Measurements from ENCODE around the gene ADARB2. TPM values are rescaled to one million over a fixed set of nuclear protein-coding genes. Genes with fewer than 3 reads are reported as not detected.

The ADARB2 gene
- total and polyA plus RNA-seq, 2 experiments from 2014 or later, result not detected

DNA sequence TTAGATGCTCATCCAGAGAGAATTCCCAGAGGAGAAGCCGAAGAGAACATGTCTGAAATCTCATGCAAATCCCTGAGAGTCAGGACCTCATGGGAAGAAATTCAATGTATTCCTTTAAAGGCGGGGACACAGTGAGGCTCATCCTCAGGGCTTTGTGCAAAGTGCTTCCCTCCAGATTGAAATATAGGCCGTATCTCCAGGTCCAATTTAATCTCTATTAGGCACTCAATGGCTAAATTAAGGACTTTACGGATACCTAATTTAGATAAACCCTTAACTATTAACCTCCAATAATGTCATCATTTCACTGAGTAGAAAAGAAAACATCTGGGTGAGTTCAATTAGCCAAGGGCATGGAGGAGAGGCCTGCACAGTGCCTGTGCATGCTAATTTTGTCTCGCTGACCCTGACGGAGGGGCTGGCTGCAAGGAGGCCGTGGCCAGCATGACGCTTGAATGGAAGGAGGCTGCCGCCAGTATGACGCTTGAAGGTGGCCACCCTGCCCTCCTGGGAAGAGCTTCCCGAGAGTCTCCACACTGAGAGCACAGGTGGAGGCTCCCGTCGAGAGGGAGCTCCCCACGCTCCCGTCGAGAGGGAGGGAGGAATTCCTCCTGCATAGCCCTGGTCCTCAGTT is 287.6 kb downstream of the ADARB2 start:
- no peaks in the 10 kb centered on the region for H4K20me1 ChIP-seq (ENCODE audit: insufficient read depth)
- H3K9me2 ChIP-seq (ENCODE audit: insufficient read depth), result no peaks in the 10 kb centered on the region
- no peaks in the 10 kb centered on the region for H3K9me3 ChIP-seq (ENCODE audit: low read depth)
- no peaks in the 10 kb centered on the region for H3K79me2 ChIP-seq (ENCODE audit: insufficient read depth)
- H3K27me3 ChIP-seq (replicated peaks; ENCODE audit: insufficient read depth), result no peaks in the 10 kb centered on the region
- no peaks in the 10 kb centered on the region for H3K4me1 ChIP-seq (ENCODE audit: insufficient read depth)
- in situ Hi-C loops (cut with MboI), result no loop called here
- WGBS, 2 experiments (ENCODE audit: low coverage in 1 of 2, low lambda C conversion rate in 2 of 2, missing lambda C conversion rate in 2 of 2), result 24 to 30% methylated on average over 16 of the region's 16 CpGs
- no peak overlapping the region for H3K4me2 ChIP-seq (ENCODE audit: unreplicated experiment)
- no peak overlapping the region for H3K9ac ChIP-seq
- H3K27ac ChIP-seq, result no peak overlapping the region
- no peak for TF ChIP-seq EZH2phosphoT487 (IDR thresholded peaks at IDR 0.05; ENCODE audit: insufficient read depth, low read depth)
- no peak for TF ChIP-seq EZH2 (IDR thresholded peaks at IDR 0.05; ENCODE audit: insufficient read depth, poor library complexity, severe bottlenecking)
- H3F3A ChIP-seq (ENCODE audit: insufficient read depth), result no peaks in the 10 kb centered on the region
- H3K36me3 ChIP-seq (ENCODE audit: low read depth), result no peaks in the 10 kb centered on the region
- DNase-seq, result no peak
- no peak overlapping the region for H2AFZ ChIP-seq
- no peak overlapping the region for H3K4me3 ChIP-seq

- H3K27ac ChIP-seq, result no peak overlapping the region
- H3K27me3 ChIP-seq (replicated peaks; ENCODE audit: insufficient read depth), result no peaks in the 10 kb centered on the region
- in situ Hi-C loops (cut with MboI), result no loop called here
- H3K9me2 ChIP-seq (ENCODE audit: insufficient read depth), result no peaks in the 10 kb centered on the region
- WGBS, 2 experiments (ENCODE audit: low coverage in 1 of 2, low lambda C conversion rate in 2 of 2, missing lambda C conversion rate in 2 of 2), result 39 to 40% methylated on average over 7 of the region's 7 CpGs
- H3K4me3 ChIP-seq, result no peak overlapping the region
- no peaks in the 10 kb centered on the region for H3K4me1 ChIP-seq (ENCODE audit: insufficient read depth)
- no peaks in the 10 kb centered on the region for H3K36me3 ChIP-seq (ENCODE audit: low read depth)
- H2AFZ ChIP-seq, result no peak overlapping the region
- no peak overlapping the region for H3K9ac ChIP-seq
- TF ChIP-seq EZH2 (IDR thresholded peaks at IDR 0.05; ENCODE audit: insufficient read depth, poor library complexity, severe bottlenecking), result no peak
- no peaks in the 10 kb centered on the region for H3K79me2 ChIP-seq (ENCODE audit: insufficient read depth)
- no peaks in the 10 kb centered on the region for H3K9me3 ChIP-seq (ENCODE audit: low read depth)
- H3K4me2 ChIP-seq (ENCODE audit: unreplicated experiment), result no peak overlapping the region
- no peak for DNase-seq
- no peaks in the 10 kb centered on the region for H3F3A ChIP-seq (ENCODE audit: insufficient read depth)
- H4K20me1 ChIP-seq (ENCODE audit: insufficient read depth), result no peaks in the 10 kb centered on the region
These were observed 288.3 kb downstream of the ADARB2 start for GRCh38 chr10:1449021-1449420.

- Histone ChIP-seq H3K4me1 (ENCODE audit: insufficient read depth) (no peaks in the 10 kb centered on the region), H3K4me3 (no peak overlapping the region), H3K9me2 (ENCODE audit: insufficient read depth) (no peaks in the 10 kb centered on the region), H3K27ac (no peak overlapping the region), H3K27me3 (replicated peaks; ENCODE audit: insufficient read depth) (no peaks in the 10 kb centered on the region), H3F3A (ENCODE audit: insufficient read depth) (no peaks in the 10 kb centered on the region), H3K9me3 (ENCODE audit: low read depth) (no peaks in the 10 kb centered on the region), H3K79me2 (ENCODE audit: insufficient read depth) (no peaks in the 10 kb centered on the region), H2AFZ (no peak overlapping the region), H4K20me1 (ENCODE audit: insufficient read depth) (no peaks in the 10 kb centered on the region), H3K9ac (no peak overlapping the region), H3K36me3 (ENCODE audit: low read depth) (no peaks in the 10 kb centered on the region), H3K4me2 (ENCODE audit: unreplicated experiment) (no peak overlapping the region)
- WGBS, 2 experiments (ENCODE audit: low coverage in 1 of 2, low lambda C conversion rate in 2 of 2, missing lambda C conversion rate in 2 of 2), result 16 to 19% methylated on average over 4 of the region's 4 CpGs
- no peak for DNase-seq
- TF ChIP-seq EZH2phosphoT487 (IDR thresholded peaks at IDR 0.05; ENCODE audit: insufficient read depth, low read depth) (no peak), EZH2 (IDR thresholded peaks at IDR 0.05; ENCODE audit: insufficient read depth, poor library complexity, severe bottlenecking) (no peak)
- in situ Hi-C loops (cut with MboI), result no loop called here
These were observed 288.9 kb downstream of the ADARB2 start for GRCh38 chr10:1448252-1448930.

DNA sequence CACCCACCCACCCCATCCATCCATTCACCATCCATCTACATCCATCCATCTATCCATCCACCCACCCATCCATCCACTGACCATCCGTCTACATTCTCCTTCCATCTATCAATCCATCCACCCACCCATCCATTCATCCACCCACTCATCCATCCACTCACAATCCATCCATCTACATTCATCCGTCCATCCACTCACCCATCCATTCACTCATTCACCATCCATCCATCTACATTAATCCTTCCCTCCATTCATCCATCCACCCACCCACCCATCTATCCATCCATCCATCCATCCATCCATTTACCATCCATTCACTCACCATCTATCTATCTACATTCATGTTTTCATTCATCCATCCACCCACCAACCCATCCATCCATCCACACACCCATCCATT is 292.5 kb downstream of the ADARB2 start:
- no peak for DNase-seq
- Histone ChIP-seq H3K27me3 (replicated peaks; ENCODE audit: insufficient read depth) (no peaks in the 10 kb centered on the region), H3K36me3 (ENCODE audit: low read depth) (no peaks in the 10 kb centered on the region), H3K4me3 (no peak overlapping the region), H3K79me2 (ENCODE audit: insufficient read depth) (no peaks in the 10 kb centered on the region), H3K4me1 (ENCODE audit: insufficient read depth) (no peaks in the 10 kb centered on the region), H3K9me2 (ENCODE audit: insufficient read depth) (no peaks in the 10 kb centered on the region), H3K9ac (no peak overlapping the region), H2AFZ (no peak overlapping the region), H3K27ac (no peak overlapping the region), H4K20me1 (ENCODE audit: insufficient read depth) (no peaks in the 10 kb centered on the region), H3K9me3 (ENCODE audit: low read depth) (no peaks in the 10 kb centered on the region), H3K4me2 (ENCODE audit: unreplicated experiment) (no peak overlapping the region), H3F3A (ENCODE audit: insufficient read depth) (no peaks in the 10 kb centered on the region)
- WGBS, 2 experiments (ENCODE audit: low coverage in 1 of 2, low lambda C conversion rate in 2 of 2, missing lambda C conversion rate in 2 of 2), result 37 to 38% methylated on average over 2 of the region's 2 CpGs
- TF ChIP-seq EZH2 (IDR thresholded peaks at IDR 0.05; ENCODE audit: insufficient read depth, poor library complexity, severe bottlenecking) (no peak), EZH2phosphoT487 (IDR thresholded peaks at IDR 0.05; ENCODE audit: insufficient read depth, low read depth) (no peak)
- in situ Hi-C loops (cut with MboI), result no loop called here
